ENCODE data around the gene ZHX3.

Gene ZHX3

GRCh38 chr20:41154436-41155176 lies 162.9 kb downstream of the ZHX3 start:
- Mint-ChIP-seq H3K27me3 (no peaks in the 10 kb centered on the region), H3K27ac (peak overlapping the region; percentile 85), H3K36me3 (peaks cover 4 to 31% of the 10 kb centered on the region in 2 donors), H3K4me1 (peaks cover 57 to 62% of the 10 kb centered on the region in 2 donors), H3K4me3 (no peak overlapping the region), H3K9me3 (no peaks in the 10 kb centered on the region)
- no peak for ATAC-seq (replicated peaks)
- DNase-seq: no peak

GRCh38 chr20:41152108-41152757 lies 165.3 kb downstream of the ZHX3 start:
- no peak for ATAC-seq (replicated peaks)
- peaks cover 6 to 29% of the 10 kb centered on the region in 2 donors for H3K36me3 Mint-ChIP-seq

GRCh38 chr20:41151134-41151869 lies 166.2 kb downstream of the ZHX3 start:
- DNase-seq: no peak
- Mint-ChIP-seq H3K27ac (no peak overlapping the region), H3K36me3 (peaks cover 9 to 30% of the 10 kb centered on the region in 2 donors), H3K9me3 (peaks cover 0 to 3% of the 10 kb centered on the region in 2 donors), H3K27me3 (no peaks in the 10 kb centered on the region), H3K4me3 (no peak overlapping the region), H3K4me1 (peaks cover 36 to 50% of the 10 kb centered on the region in 2 donors)
- ATAC-seq (replicated peaks): no peak

More at GRCh38 chr20:41152108-41152757, 165.3 kb downstream of the ZHX3 start:
- Mint-ChIP-seq H3K4me3 (no peak overlapping the region), H3K9me3 (no peaks in the 10 kb centered on the region), H3K27me3 (no peaks in the 10 kb centered on the region), H3K27ac (no peak overlapping the region), H3K4me1 (peaks cover 36 to 50% of the 10 kb centered on the region in 2 donors)
- no peak for DNase-seq

- peaks cover 42 to 51% of the 10 kb centered on the region in 2 donors for H3K4me1 Mint-ChIP-seq
- H3K4me3 Mint-ChIP-seq: no peak overlapping the region
- DNase-seq: no peak
- H3K27me3 Mint-ChIP-seq: no peaks in the 10 kb centered on the region
- peaks cover 9 to 33% of the 10 kb centered on the region in 2 donors for H3K36me3 Mint-ChIP-seq
- no peak overlapping the region for H3K27ac Mint-ChIP-seq
- peak; percentile 42 to 67 for ATAC-seq (replicated peaks)
- peaks cover 0 to 4% of the 10 kb centered on the region in 2 donors for H3K9me3 Mint-ChIP-seq
Observed at GRCh38 chr20:41150664-41151063, 166.9 kb downstream of the ZHX3 start.

- Mint-ChIP-seq H3K4me1 (peaks cover 43 to 45% of the 10 kb centered on the region in 2 donors), H3K27ac (no peak overlapping the region), H3K27me3 (no peaks in the 10 kb centered on the region), H3K36me3 (peaks cover 9 to 39% of the 10 kb centered on the region in 2 donors), H3K4me3 (no peak overlapping the region), H3K9me3 (peaks cover 0 to 4% of the 10 kb centered on the region in 2 donors)
- ATAC-seq (replicated peaks) (no peak), DNase-seq (no peak)
Observed at GRCh38 chr20:41148942-41149341, 168.6 kb downstream of the ZHX3 start.

GRCh38 chr20:41147767-41148191 lies 169.8 kb downstream of the ZHX3 start:
- DNase-seq (no peak), ATAC-seq (replicated peaks) (no peak)
- H3K4me3 Mint-ChIP-seq: no peak overlapping the region
- peaks cover 9 to 43% of the 10 kb centered on the region in 2 donors for H3K36me3 Mint-ChIP-seq
- H3K27me3 Mint-ChIP-seq: no peaks in the 10 kb centered on the region
- no peak overlapping the region for H3K27ac Mint-ChIP-seq
- peaks cover 50 to 52% of the 10 kb centered on the region in 2 donors for H3K4me1 Mint-ChIP-seq
- H3K9me3 Mint-ChIP-seq: peaks cover 0 to 4% of the 10 kb centered on the region in 2 donors

- no peak overlapping the region for H3K27ac Mint-ChIP-seq
- DNase-seq: no peak
- H3K4me1 Mint-ChIP-seq: peaks cover 54 to 63% of the 10 kb centered on the region in 2 donors
- H3K9me3 Mint-ChIP-seq: peaks cover 0 to 4% of the 10 kb centered on the region in 2 donors
- no peak for ATAC-seq (replicated peaks)
- H3K36me3 Mint-ChIP-seq: peaks cover 8 to 46% of the 10 kb centered on the region in 2 donors
- H3K27me3 Mint-ChIP-seq: no peaks in the 10 kb centered on the region
- no peak overlapping the region for H3K4me3 Mint-ChIP-seq
Observed at GRCh38 chr20:41145821-41146620, 171.5 kb downstream of the ZHX3 start.

- no peak for DNase-seq
- Mint-ChIP-seq H3K27me3 (no peaks in the 10 kb centered on the region), H3K4me3 (no peak overlapping the region), H3K36me3 (peaks cover 8 to 51% of the 10 kb centered on the region in 2 donors), H3K27ac (no peak overlapping the region), H3K4me1 (peaks cover 55 to 63% of the 10 kb centered on the region in 2 donors), H3K9me3 (peaks cover 0 to 4% of the 10 kb centered on the region in 2 donors)
- no peak for ATAC-seq (replicated peaks)
Observed at GRCh38 chr20:41145317-41145716, 172.2 kb downstream of the ZHX3 start.

- Mint-ChIP-seq H3K36me3 (peaks cover 5 to 45% of the 10 kb centered on the region in 2 donors), H3K4me3 (peak overlapping the region in 1 of 2 donors; percentile 2), H3K27ac (peak overlapping the region; percentile 3), H3K9me3 (peaks cover 0 to 4% of the 10 kb centered on the region in 2 donors), H3K4me1 (peaks cover 67 to 82% of the 10 kb centered on the region in 2 donors), H3K27me3 (no peaks in the 10 kb centered on the region)
- no peak for DNase-seq
- no peak for ATAC-seq (replicated peaks)
Observed at GRCh38 chr20:41143354-41143753, 174.2 kb downstream of the ZHX3 start.

- no peaks in the 10 kb centered on the region for H3K27me3 Mint-ChIP-seq
- ATAC-seq (replicated peaks): peak; percentile 39 to 59
- peak overlapping the region; percentile 3 for H3K27ac Mint-ChIP-seq
- DNase-seq: no peak
- H3K4me3 Mint-ChIP-seq: peak overlapping the region in 1 of 2 donors; percentile 2
- peaks cover 5 to 42% of the 10 kb centered on the region in 2 donors for H3K36me3 Mint-ChIP-seq
- H3K4me1 Mint-ChIP-seq: peaks cover 66 to 87% of the 10 kb centered on the region in 2 donors
- H3K9me3 Mint-ChIP-seq: peaks cover 0 to 4% of the 10 kb centered on the region in 2 donors
Observed at GRCh38 chr20:41142919-41143318, 174.6 kb downstream of the ZHX3 start.

- H3K27ac Mint-ChIP-seq: peak overlapping the region; percentile 88
- peaks cover 0 to 4% of the 10 kb centered on the region in 2 donors for H3K9me3 Mint-ChIP-seq
- peaks cover 66 to 87% of the 10 kb centered on the region in 2 donors for H3K4me1 Mint-ChIP-seq
- ATAC-seq (replicated peaks) (no peak), DNase-seq (no peak)
- no peaks in the 10 kb centered on the region for H3K27me3 Mint-ChIP-seq
- H3K4me3 Mint-ChIP-seq: no peak overlapping the region
- H3K36me3 Mint-ChIP-seq: peaks cover 5 to 41% of the 10 kb centered on the region in 2 donors
Observed at GRCh38 chr20:41142245-41142644, 175.3 kb downstream of the ZHX3 start.

GRCh38 chr20:41141153-41141815 lies 176.2 kb downstream of the ZHX3 start:
- peaks cover 58 to 81% of the 10 kb centered on the region in 2 donors for H3K4me1 Mint-ChIP-seq
- H3K9me3 Mint-ChIP-seq: peaks cover 0 to under 1% of the 10 kb centered on the region in 2 donors
- H3K27me3 Mint-ChIP-seq: no peaks in the 10 kb centered on the region
- H3K36me3 Mint-ChIP-seq: peaks cover 2 to 35% of the 10 kb centered on the region in 2 donors
- ATAC-seq (replicated peaks) (peak in 1 of 2 donors; percentile 29), DNase-seq (peak; percentile 23)
- H3K4me3 Mint-ChIP-seq: peak overlapping the region; percentile 25 to 66
- H3K27ac Mint-ChIP-seq: peak overlapping the region; percentile 88
